PC-9 (cell line): ENCODE data around the gene PCDHGA8.

Source experiments
- CTCF ChIP-seq: fragments of 200-600 bp; sonication (generic); conservative IDR thresholded peaks from 2 replicates; pipeline ENCODE4 v1.6.1; 2017; ENCODE audit warnings: mixed run types, antibody characterized with exemption, mild to moderate bottlenecking, moderate library complexity
- EZH2 ChIP-seq: fragments of 200-600 bp; sonication (generic); IDR thresholded peaks from 2 replicates; pipeline ENCODE4 v1.8.0; 2017; ENCODE audit warnings: antibody characterized with exemption, low read depth

GRCh38 chr5:141383345-141383744, 9.1 kb upstream of the PCDHGA8 start:
- TF ChIP-seq CTCF = no peak
- TF ChIP-seq EZH2 = no peak
